NCI-H1092 treated with DMSO at 0.1 percent for 48 hours (cell line): ENCODE results near the gene RGS5.
A peak's percentile ranks its signal among the peaks of the same experiment; 100 is the strongest.

ENCODE experiments used
- DNase-seq: peaks from one replicate; lab custom pipeline; 2025; lab: John Stamatoyannopoulos, UW

Gene RGS5

GRCh38 chr1:163182330-163182949 lies 20.3 kb downstream of the RGS5 start:
- DNase-seq = no peak

- DNase-seq = no peak
Measured at GRCh38 chr1:163178628-163179027, 24.1 kb downstream of the RGS5 start.

GRCh38 chr1:163176797-163177196 lies 25.9 kb downstream of the RGS5 start:
- no peak for DNase-seq

GRCh38 chr1:163174524-163175437 lies 27.9 kb downstream of the RGS5 start:
- peak; percentile 48 for DNase-seq

GRCh38 chr1:163173121-163173520 lies 29.6 kb downstream of the RGS5 start:
- no peak for DNase-seq

- no peak for DNase-seq
Measured at GRCh38 chr1:163172596-163172995, 30.1 kb downstream of the RGS5 start.

GRCh38 chr1:163171826-163172225 lies 30.9 kb downstream of the RGS5 start:
- DNase-seq = no peak

GRCh38 chr1:163170975-163171676 lies 31.6 kb downstream of the RGS5 start:
- peak; percentile 33 for DNase-seq

- DNase-seq = no peak
Measured at GRCh38 chr1:163170331-163170730, 32.4 kb downstream of the RGS5 start.

- DNase-seq = no peak
Measured at GRCh38 chr1:163169553-163169952, 33.2 kb downstream of the RGS5 start.

- no peak for DNase-seq
Measured at GRCh38 chr1:163168053-163168452, 34.7 kb downstream of the RGS5 start.

- no peak for DNase-seq
Measured at GRCh38 chr1:163166886-163167555, 35.7 kb downstream of the RGS5 start.

- DNase-seq = no peak
Measured at GRCh38 chr1:163165119-163165518, 37.6 kb downstream of the RGS5 start.

- DNase-seq = no peak
Measured at GRCh38 chr1:163163881-163164582, 38.7 kb downstream of the RGS5 start.

GRCh38 chr1:163163163-163163562 lies 39.6 kb downstream of the RGS5 start:
- no peak for DNase-seq

- DNase-seq = no peak
Measured at GRCh38 chr1:163162381-163162914, 40.3 kb downstream of the RGS5 start.

- no peak for DNase-seq
Measured at GRCh38 chr1:163161841-163162240, 40.9 kb downstream of the RGS5 start.

GRCh38 chr1:163161337-163161736 lies 41.4 kb downstream of the RGS5 start:
- DNase-seq = no peak

- DNase-seq = no peak
Measured at GRCh38 chr1:163155606-163156005, 47.1 kb downstream of the RGS5 start.

GRCh38 chr1:163148911-163149310 lies 53.8 kb downstream of the RGS5 start:
- DNase-seq = no peak

- DNase-seq = no peak
Measured at GRCh38 chr1:163147019-163147418, 55.7 kb downstream of the RGS5 start.
